Activated naive CD4-positive, alpha-beta T cell treated with anti-CD3 and anti-CD28 coated beads for 36 hours (primary cell): ENCODE results near the gene EXD3. TPM values are rescaled to one million over a fixed set of nuclear protein-coding genes. Genes with fewer than 3 reads are reported as not detected.
"Not testable (repeated sequence)": the region's sequence is repeated elsewhere in the genome, so short reads cannot be mapped to it uniquely, and the experiment has no call there.

ENCODE experiments used
- CTCF ChIA-PET: fragments of 350-600 bp; sonication (Branson Sonifier 250); formaldehyde crosslinking; loops from one replicate; lab custom pipeline; 2021; ENCODE audit warnings: antibody characterized with exemption; lab: Charles Lee
- DNase-seq: peaks from one replicate; pipeline ENCODE4 v3.0.0-alpha.2; 2020
- H3K27ac Mint-ChIP-seq: one replicate; pipeline ENCODE4 v1.8.0; 2021; ENCODE audit warnings: mild to moderate bottlenecking, mixed read lengths
- H3K27me3 Mint-ChIP-seq: one replicate; pipeline ENCODE4 v1.8.0; 2021; ENCODE audit warnings: low read depth, mixed read lengths
- H3K36me3 Mint-ChIP-seq: one replicate; pipeline ENCODE4 v1.8.0; 2021; ENCODE audit warnings: low read depth, mixed read lengths
- H3K4me1 Mint-ChIP-seq: one replicate; pipeline ENCODE4 v1.8.0; 2021; ENCODE audit warnings: low read depth, mixed read lengths
- H3K4me3 Mint-ChIP-seq: one replicate; pipeline ENCODE4 v1.8.0; 2021; ENCODE audit warnings: mild to moderate bottlenecking, moderate library complexity, mixed read lengths
- H3K9me3 Mint-ChIP-seq: one replicate; pipeline ENCODE4 v1.8.0; 2021; ENCODE audit warnings: mixed read lengths
- intact Hi-C: fragments of 100-400 bp; cut with micrococcal nuclease; formaldehyde crosslinking; loops from one replicate; pipeline ENCODE4 v1.15.1; 2023
- total RNA-seq, 2 experiments: library from RNA; stranded (reverse); gene quantifications; one replicate each; pipeline ENCODE4 v1.2.3, GENCODE V29; 2021

EXD3 gene
- total RNA-seq, 2 experiments from 2014 or later, result 11.2 to 12.7 TPM

- CTCF ChIA-PET, result no interaction called here
- no peaks in the 10 kb centered on the region for H3K27me3 Mint-ChIP-seq
- H3K27ac Mint-ChIP-seq, result no peak overlapping the region
- H3K9me3 Mint-ChIP-seq, result no peaks in the 10 kb centered on the region
- H3K4me1 Mint-ChIP-seq, result peaks cover 8% of the 10 kb centered on the region
- DNase-seq, result no peak
- no peak overlapping the region for H3K4me3 Mint-ChIP-seq
- intact Hi-C loops, result no loop called here
- peaks cover 30% of the 10 kb centered on the region for H3K36me3 Mint-ChIP-seq
Observed at GRCh38 chr9:137269231-137269772, 153.7 kb downstream of the EXD3 start.

- Mint-ChIP-seq H3K27me3 (no peaks in the 10 kb centered on the region), H3K4me1 (peaks cover 8% of the 10 kb centered on the region), H3K27ac (no peak overlapping the region), H3K9me3 (no peaks in the 10 kb centered on the region), H3K4me3 (no peak overlapping the region), H3K36me3 (peaks cover 33% of the 10 kb centered on the region)
- intact Hi-C loops, result no loop called here
- DNase-seq, result no peak
- CTCF ChIA-PET, result no interaction called here
Observed at GRCh38 chr9:137268538-137269201, 154.3 kb downstream of the EXD3 start.

- Mint-ChIP-seq H3K27ac (no peak overlapping the region), H3K4me3 (no peak overlapping the region), H3K27me3 (no peaks in the 10 kb centered on the region), H3K36me3 (peaks cover 33% of the 10 kb centered on the region), H3K9me3 (no peaks in the 10 kb centered on the region), H3K4me1 (peaks cover 8% of the 10 kb centered on the region)
- intact Hi-C loops, result no loop called here
- CTCF ChIA-PET, result no interaction called here
- no peak for DNase-seq
Observed at GRCh38 chr9:137267933-137268355, 155.0 kb downstream of the EXD3 start.

- intact Hi-C loops, result no loop called here
- Mint-ChIP-seq H3K9me3 (no peaks in the 10 kb centered on the region), H3K27me3 (no peaks in the 10 kb centered on the region), H3K36me3 (peaks cover 34% of the 10 kb centered on the region), H3K4me1 (peaks cover 8% of the 10 kb centered on the region), H3K4me3 (no peak overlapping the region), H3K27ac (no peak overlapping the region)
- DNase-seq, result no peak
- CTCF ChIA-PET, result no interaction called here
Observed at GRCh38 chr9:137266585-137267453, 156.1 kb downstream of the EXD3 start.

GRCh38 chr9:137266162-137266527 lies 156.8 kb downstream of the EXD3 start:
- CTCF ChIA-PET, result no interaction called here
- no peaks in the 10 kb centered on the region for H3K9me3 Mint-ChIP-seq
- H3K4me1 Mint-ChIP-seq, result peaks cover 3% of the 10 kb centered on the region
- H3K27ac Mint-ChIP-seq, result no peak overlapping the region
- no peak for DNase-seq
- H3K4me3 Mint-ChIP-seq, result no peak overlapping the region
- intact Hi-C loops, result no loop called here
- peaks cover 33% of the 10 kb centered on the region for H3K36me3 Mint-ChIP-seq
- H3K27me3 Mint-ChIP-seq, result no peaks in the 10 kb centered on the region

GRCh38 chr9:137265496-137266161 lies 157.3 kb downstream of the EXD3 start:
- peaks cover 31% of the 10 kb centered on the region for H3K36me3 Mint-ChIP-seq
- no peak for DNase-seq
- H3K27ac Mint-ChIP-seq, result no peak overlapping the region
- no peaks in the 10 kb centered on the region for H3K9me3 Mint-ChIP-seq
- intact Hi-C loops, result no loop called here
- H3K27me3 Mint-ChIP-seq, result no peaks in the 10 kb centered on the region
- CTCF ChIA-PET, result interaction anchor here (0.6 kb wide), 1 partner anchor 21 kb away, joined by 3 read pairs; no protein-coding TSS in a partner anchor
- no peaks in the 10 kb centered on the region for H3K4me1 Mint-ChIP-seq
- H3K4me3 Mint-ChIP-seq, result no peak overlapping the region

- Mint-ChIP-seq H3K4me3 (no peak overlapping the region), H3K27ac (no peak overlapping the region), H3K27me3 (no peaks in the 10 kb centered on the region), H3K4me1 (no peaks in the 10 kb centered on the region), H3K9me3 (no peaks in the 10 kb centered on the region), H3K36me3 (peaks cover 25% of the 10 kb centered on the region)
- intact Hi-C loops, result no loop called here
- CTCF ChIA-PET, result interaction anchor here (1.2 kb wide), 1 partner anchor 27 kb away, joined by 3 read pairs; no protein-coding TSS in a partner anchor
- no peak for DNase-seq
Observed at GRCh38 chr9:137264067-137264466, 158.9 kb downstream of the EXD3 start.

GRCh38 chr9:137263506-137263905 lies 159.5 kb downstream of the EXD3 start:
- no peaks in the 10 kb centered on the region for H3K4me1 Mint-ChIP-seq
- H3K4me3 Mint-ChIP-seq, result no peak overlapping the region
- H3K27ac Mint-ChIP-seq, result no peak overlapping the region
- CTCF ChIA-PET, result interaction anchor here (1.2 kb wide), 1 partner anchor 27 kb away, joined by 3 read pairs; no protein-coding TSS in a partner anchor
- no peaks in the 10 kb centered on the region for H3K27me3 Mint-ChIP-seq
- intact Hi-C loops, result no loop called here
- no peak for DNase-seq
- H3K9me3 Mint-ChIP-seq, result no peaks in the 10 kb centered on the region
- peaks cover 24% of the 10 kb centered on the region for H3K36me3 Mint-ChIP-seq

- Mint-ChIP-seq H3K36me3 (peaks cover 23% of the 10 kb centered on the region), H3K27me3 (no peaks in the 10 kb centered on the region), H3K4me3 (no peak overlapping the region), H3K4me1 (no peaks in the 10 kb centered on the region), H3K9me3 (no peaks in the 10 kb centered on the region), H3K27ac (no peak overlapping the region)
- CTCF ChIA-PET, result interaction anchor here (0.9 to 1.3 kb wide), 3 partner anchors 8 to 26 kb away, joined by 3 read pairs; no protein-coding TSS in a partner anchor
- no peak for DNase-seq
- intact Hi-C loops, result no loop called here
Observed at GRCh38 chr9:137262909-137263285, 160.1 kb downstream of the EXD3 start.

GRCh38 chr9:137262173-137262908 lies 160.6 kb downstream of the EXD3 start:
- intact Hi-C loops, H3K27me3 Mint-ChIP-seq, H3K9me3 Mint-ChIP-seq, DNase-seq, H3K4me3 Mint-ChIP-seq, H3K4me1 Mint-ChIP-seq, H3K27ac Mint-ChIP-seq: not testable (repeated sequence)
- CTCF ChIA-PET, result interaction anchor here (0.9 to 1.3 kb wide), 2 partner anchors 9 to 10 kb away, joined by 3 read pairs; no protein-coding TSS in a partner anchor
- peaks cover 18% of the 10 kb centered on the region for H3K36me3 Mint-ChIP-seq
